ENCODE results near the gene CHSY3.

Gene CHSY3

GRCh38 chr5:129951039-129951438 lies 46.8 kb downstream of the CHSY3 start:
- no peak for DNase-seq

GRCh38 chr5:129958581-129958980 lies 54.3 kb downstream of the CHSY3 start:
- no peak for DNase-seq

GRCh38 chr5:129960831-129961230 lies 56.6 kb downstream of the CHSY3 start:
- no peak for DNase-seq

GRCh38 chr5:129962506-129962905 lies 58.2 kb downstream of the CHSY3 start:
- no peak for DNase-seq

- DNase-seq = no peak
Observed at GRCh38 chr5:129963359-129963758, 59.1 kb downstream of the CHSY3 start.

- no peak for DNase-seq
Observed at GRCh38 chr5:129966071-129966470, 61.8 kb downstream of the CHSY3 start.

GRCh38 chr5:129971714-129972113 lies 67.4 kb downstream of the CHSY3 start:
- DNase-seq = no peak

- no peak for DNase-seq
Observed at GRCh38 chr5:129972465-129973141, 68.3 kb downstream of the CHSY3 start.

GRCh38 chr5:129973716-129974426 lies 69.6 kb downstream of the CHSY3 start:
- DNase-seq = no peak

GRCh38 chr5:129977810-129978209 lies 73.5 kb downstream of the CHSY3 start:
- DNase-seq = no peak

GRCh38 chr5:129978270-129978669 lies 74.0 kb downstream of the CHSY3 start:
- DNase-seq = no peak

GRCh38 chr5:129988453-129988852 lies 84.2 kb downstream of the CHSY3 start:
- no peak for DNase-seq

- DNase-seq = no peak
Observed at GRCh38 chr5:129991780-129992179, 87.5 kb downstream of the CHSY3 start.

- no peak for DNase-seq
Observed at GRCh38 chr5:129996896-129997295, 92.6 kb downstream of the CHSY3 start.

GRCh38 chr5:130000460-130000859 lies 96.2 kb downstream of the CHSY3 start:
- no peak for DNase-seq

GRCh38 chr5:130002183-130002582 lies 97.9 kb downstream of the CHSY3 start:
- DNase-seq = no peak

GRCh38 chr5:130002876-130003275 lies 98.6 kb downstream of the CHSY3 start:
- no peak for DNase-seq

GRCh38 chr5:130011986-130012385 lies 107.7 kb downstream of the CHSY3 start:
- DNase-seq = no peak

- no peak for DNase-seq
Observed at GRCh38 chr5:130017173-130017572, 112.9 kb downstream of the CHSY3 start.

- no peak for DNase-seq
Observed at GRCh38 chr5:130018641-130019040, 114.4 kb downstream of the CHSY3 start.

- no peak for DNase-seq
Observed at GRCh38 chr5:130021000-130021399, 116.7 kb downstream of the CHSY3 start.

GRCh38 chr5:130021876-130022275 lies 117.6 kb downstream of the CHSY3 start:
- no peak for DNase-seq

- DNase-seq = no peak
Observed at GRCh38 chr5:130023604-130024003, 119.3 kb downstream of the CHSY3 start.

- DNase-seq = no peak
Observed at GRCh38 chr5:130024006-130024405, 119.7 kb downstream of the CHSY3 start.

- DNase-seq = no peak
Observed at GRCh38 chr5:130025511-130025910, 121.2 kb downstream of the CHSY3 start.
